GM18508 (cell line): ENCODE data around the gene KCNH6.
A peak's percentile ranks its signal among the peaks of the same experiment; 100 is the strongest.

Experiments used
- ATAC-seq: cut with Tn5 transposase; IDR thresholded peaks from one replicate; pipeline ENCODE4 v1.9.1; 2021; ENCODE audit warnings: moderate number of reproducible peaks; ENCODE audit not compliant: insufficient read depth, unreplicated experiment

Gene KCNH6

GRCh38 chr17:63549289-63549945 is 26.3 kb downstream of the KCNH6 start:
- ATAC-seq = peak; percentile 5

DNA sequence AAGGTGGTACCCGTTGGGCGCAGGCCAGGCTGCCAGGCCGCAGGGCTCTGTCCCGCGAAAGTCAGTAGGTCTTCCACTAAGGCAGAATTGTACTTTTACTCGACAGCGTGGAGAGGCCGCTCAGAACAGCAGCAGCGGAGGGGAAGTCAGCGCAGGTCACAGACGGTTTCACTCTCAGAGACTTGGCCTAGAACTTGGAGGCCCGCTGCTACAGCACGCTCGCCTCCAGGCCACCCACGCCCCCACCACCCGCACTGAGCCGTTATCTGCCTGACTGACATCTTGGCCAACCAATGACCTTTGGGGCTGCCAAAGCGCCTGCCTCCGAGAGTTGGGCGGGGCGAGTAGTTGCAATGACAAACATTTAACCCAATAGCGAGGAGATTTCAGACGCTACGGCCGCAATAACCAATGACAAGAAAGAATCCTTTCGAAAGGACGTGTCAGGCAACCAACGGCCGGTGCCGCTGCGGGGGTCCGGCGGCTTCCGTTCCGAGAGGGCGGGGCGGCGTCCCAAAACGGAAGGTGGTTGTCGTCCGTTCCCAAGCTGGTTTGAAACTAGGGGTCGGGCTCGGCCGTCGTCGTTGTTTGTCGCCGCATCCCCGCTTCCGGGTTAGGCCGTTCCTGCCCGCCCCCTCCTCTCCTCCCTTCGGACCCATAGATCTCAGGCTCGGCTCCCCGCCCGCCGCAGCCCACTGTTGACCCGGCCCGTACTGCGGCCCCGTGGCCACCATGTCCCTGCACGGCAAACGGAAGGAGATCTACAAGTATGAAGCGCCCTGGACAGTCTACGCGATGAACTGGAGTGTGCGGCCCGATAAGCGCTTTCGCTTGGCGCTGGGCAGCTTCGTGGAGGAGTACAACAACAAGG is 27.0 kb downstream of the KCNH6 start, which contains the start of gene DCAF7:
Gene DCAF7, plus strand, starts transcription at position 532 of the 871 bp plus-strand sequence. Its CDS starts 201 bp downstream, at position 733.
- ATAC-seq = peak; percentile 85

DNA sequence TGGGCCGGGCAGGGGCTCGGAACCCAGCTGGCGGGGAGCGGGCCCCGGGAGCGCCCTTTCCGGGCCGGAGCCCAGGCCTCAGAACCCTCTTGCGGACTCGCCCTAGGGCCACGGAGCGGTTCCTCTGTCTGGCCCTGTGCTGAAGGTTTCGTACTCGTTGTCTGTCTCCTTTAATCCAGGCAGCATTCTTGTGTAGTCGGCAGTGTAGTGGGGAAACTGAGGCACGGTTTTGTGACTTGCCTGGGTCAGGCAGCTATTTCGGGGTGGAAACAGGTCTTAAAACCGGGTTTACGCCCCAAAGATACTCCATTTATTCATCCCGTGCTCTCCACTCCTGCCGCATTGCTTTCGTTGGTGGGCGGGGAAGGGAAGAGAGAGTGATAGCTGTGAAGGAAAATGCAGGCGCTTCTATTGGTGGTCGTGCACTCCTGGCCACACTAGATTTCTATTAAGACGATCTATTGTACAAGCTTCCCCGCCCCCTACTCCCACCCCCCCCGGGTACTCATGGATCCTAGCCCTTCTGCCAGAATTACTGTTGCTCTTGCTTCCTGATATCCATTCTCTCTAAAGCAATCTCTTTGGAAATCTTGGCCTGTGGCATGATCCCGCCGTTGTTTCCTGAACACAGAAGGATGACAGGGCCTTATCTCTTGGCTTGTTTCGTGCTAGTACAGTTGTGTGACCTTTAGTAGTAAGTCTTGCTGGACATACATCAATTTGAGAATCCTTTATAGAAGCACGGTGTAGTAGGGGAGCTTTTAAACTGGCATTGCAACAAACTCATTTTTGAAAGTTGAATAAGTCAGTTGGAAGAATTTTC is 27.9 kb downstream of the KCNH6 start:
- no peak for ATAC-seq

GRCh38 chr17:63552211-63552610 is 29.1 kb downstream of the KCNH6 start:
- no peak for ATAC-seq

DNA sequence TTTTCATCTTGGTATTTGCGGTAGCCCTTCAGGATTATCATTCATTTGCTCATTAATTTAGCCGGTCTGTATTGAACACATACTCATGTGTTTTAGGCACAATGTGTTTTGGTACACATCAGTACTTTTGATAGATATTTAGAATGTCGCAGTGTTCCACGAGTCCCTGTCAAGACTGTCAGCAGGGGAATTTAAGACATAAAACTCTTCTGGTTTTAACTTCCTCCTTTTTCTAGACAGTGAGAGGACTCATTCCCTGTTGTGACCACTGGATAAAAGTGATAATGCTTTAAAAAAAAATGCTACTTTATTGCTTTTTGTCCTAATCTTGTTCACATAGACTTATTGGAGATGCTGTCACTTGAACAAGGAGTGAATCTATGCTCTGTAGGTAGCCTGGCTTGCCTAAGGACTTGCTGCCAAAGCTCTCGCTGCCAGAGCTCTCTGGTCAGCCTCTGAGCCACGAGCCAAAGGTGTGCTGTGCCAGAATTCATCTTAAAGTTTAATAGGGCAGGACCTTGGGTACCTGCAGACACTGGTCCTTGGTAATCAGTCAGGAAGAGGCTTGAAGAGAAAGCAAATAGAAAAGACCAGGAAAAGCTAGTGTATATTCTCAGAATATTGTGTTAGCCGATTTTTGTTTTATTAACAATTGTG is 32.5 kb downstream of the KCNH6 start:
- no peak for ATAC-seq

DNA sequence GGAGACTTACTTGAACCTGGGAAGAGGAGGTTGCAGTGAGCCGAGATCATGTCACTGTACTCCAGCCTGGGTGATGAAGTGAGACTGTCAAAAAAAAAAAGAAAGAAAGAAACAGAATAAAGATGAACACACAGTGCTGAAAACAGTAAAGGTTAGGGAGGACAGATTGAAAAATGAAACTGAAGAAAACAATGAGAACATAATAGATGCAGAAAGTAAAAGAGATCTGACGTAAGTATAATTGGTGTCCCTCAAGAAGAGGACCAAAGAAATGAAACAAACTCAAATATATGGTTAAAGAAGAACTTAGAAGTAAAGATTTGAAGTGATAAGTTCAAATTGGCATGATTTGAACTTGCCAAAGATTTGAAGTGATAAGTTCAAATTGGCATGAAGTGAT is 34.3 kb downstream of the KCNH6 start:
- ATAC-seq = no peak

DNA sequence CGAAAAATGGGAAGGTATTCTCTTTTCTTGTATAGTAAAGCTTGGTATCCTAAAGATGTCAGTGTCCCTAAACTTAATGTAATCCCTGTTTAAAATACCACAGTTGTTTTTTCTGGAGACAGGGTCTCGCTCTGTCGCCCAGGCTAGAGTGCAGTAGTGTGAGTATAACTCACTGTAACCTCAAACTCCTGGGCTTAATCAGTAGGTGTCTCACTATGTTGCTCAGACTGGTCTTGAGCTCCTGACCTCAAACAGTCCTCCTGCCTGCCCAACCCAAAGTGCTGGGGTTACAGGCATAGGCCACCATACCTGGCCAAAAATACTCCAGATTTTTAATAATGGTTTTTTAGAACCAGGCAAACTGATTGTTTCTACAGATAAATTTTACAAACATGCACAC is 35.3 kb downstream of the KCNH6 start:
- ATAC-seq = no peak

- ATAC-seq = no peak
Observed at GRCh38 chr17:63561819-63562218, 38.7 kb downstream of the KCNH6 start.

DNA sequence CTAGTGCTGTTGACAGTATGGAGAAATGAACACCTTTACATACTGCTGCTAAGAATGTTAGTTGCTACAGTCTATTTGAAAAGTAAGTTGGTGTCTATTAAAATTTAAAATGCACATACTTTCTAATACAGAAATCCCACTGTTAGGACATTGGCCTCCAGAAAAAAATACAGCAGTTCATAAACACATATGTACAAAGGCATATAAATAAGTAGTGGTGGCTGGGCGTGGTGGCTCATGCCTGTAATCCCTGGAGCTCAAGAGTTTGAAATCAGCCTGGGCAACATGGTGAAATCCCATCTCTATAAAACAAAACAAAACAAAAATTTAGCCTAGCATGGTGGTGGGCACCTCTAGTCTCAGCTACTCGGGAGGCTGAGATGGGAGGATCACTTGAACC is 40.2 kb downstream of the KCNH6 start:
- no peak for ATAC-seq

- no peak for ATAC-seq
Observed at GRCh38 chr17:63564562-63564961, 41.4 kb downstream of the KCNH6 start.

DNA sequence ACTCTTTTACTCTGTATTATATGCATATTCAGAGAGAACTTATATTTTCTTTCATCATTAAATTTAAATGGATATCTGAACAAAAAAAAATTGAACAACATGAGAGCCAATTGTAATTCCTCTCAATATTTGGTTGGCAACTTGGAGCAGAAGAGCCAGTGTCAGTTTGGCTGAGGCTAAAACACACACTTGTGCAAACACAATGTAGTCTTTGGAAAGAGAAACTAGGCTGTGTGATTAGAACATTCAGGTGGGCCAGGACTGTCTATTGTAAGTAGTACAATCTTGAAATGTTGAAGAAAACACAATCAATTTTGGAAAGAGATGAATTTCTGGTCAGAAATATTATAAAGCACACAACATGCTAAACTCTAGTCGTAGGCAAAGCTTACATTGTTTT is 44.1 kb downstream of the KCNH6 start:
- no peak for ATAC-seq

- ATAC-seq = no peak
Observed at GRCh38 chr17:63568563-63568962, 45.4 kb downstream of the KCNH6 start.

- no peak for ATAC-seq
Observed at GRCh38 chr17:63571632-63572310, 48.6 kb downstream of the KCNH6 start.

- ATAC-seq = no peak
Observed at GRCh38 chr17:63573634-63574033, 50.5 kb downstream of the KCNH6 start.

DNA sequence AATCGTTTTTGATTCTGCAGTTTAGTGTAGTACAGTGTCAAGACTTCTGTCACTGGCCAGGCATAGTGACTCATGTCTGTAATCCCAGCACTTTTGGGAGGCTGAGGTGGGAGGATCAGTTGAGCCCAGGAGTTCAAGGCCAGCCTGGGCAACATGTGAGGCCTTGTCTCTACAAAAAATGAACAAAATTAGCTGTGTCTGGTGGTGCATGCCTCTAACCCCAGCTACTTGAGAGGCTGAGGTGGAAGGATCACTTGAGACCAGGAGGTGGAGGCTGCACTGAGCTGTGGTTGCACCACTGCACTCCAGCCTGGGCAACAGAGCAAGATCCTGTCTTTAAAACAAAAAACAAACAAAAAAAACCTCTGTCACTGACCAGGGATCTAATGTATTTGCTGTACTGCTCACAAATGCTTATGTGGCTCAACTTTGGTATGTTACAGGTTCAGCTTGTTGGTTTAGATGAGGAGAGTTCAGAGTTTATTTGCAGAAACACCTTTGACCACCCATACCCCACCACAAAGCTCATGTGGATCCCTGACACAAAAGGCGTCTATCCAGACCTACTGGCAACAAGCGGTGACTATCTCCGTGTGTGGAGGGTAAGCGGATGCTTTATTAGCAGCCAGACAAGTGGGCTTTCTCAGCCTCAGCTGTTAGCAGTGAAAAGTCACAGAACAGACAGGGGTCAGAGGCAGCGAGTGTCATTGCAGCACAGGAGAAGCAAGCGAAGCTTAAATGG is 55.0 kb downstream of the KCNH6 start:
- ATAC-seq = no peak

DNA sequence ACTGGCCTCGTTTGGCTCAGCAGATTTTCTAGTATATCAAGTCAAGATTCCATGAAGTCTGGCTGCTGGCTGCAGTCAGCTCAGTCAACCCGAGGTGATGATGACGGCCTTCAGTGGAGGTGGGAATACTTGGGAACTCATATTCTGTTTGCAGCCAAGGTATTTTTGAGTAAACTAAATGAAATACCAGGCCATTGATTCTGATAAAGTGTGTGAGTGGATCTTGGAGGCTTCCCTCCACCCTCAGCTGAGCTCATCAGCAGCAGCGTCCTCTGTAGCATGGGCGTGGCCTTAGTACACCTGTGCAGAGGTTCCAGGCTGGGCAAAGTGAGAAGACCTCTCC is 55.6 kb downstream of the KCNH6 start:
- no peak for ATAC-seq

DNA sequence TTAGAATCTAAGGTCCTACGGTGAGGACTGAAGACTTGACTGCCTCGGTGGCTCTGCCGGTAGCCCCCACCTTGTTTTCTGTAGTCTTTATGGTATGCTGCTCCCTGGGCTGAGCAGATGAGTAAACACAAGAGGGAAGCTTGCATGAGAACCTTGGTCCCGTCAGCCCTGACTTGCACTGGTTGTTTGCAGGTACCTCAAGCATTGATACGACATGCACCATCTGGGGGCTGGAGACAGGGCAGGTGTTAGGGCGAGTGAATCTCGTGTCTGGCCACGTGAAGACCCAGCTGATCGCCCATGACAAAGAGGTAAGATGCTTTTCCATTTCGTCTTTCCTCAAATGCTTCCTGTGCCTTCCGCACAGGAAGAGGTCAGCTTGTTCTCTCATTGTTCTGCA is 56.5 kb downstream of the KCNH6 start:
- no peak for ATAC-seq

DNA sequence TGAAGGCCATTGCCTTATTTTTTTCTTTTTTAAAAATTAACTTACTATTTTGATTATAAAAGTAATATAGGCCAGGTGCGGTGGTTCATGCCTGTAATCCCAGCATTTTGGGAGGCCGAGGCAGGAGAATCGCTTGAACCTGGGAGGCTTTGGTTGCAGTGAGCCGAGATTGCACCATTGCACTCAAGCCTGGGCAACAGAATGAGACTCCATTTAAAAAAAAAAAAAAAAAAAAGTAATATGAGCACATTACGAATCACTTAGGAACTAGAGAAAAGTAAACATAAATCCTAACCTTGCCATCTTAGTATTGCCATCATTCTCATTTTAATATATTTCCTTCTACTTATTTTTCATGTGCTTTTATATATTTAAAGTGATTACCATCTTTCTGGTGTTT is 64.6 kb downstream of the KCNH6 start:
- ATAC-seq = no peak

DNA sequence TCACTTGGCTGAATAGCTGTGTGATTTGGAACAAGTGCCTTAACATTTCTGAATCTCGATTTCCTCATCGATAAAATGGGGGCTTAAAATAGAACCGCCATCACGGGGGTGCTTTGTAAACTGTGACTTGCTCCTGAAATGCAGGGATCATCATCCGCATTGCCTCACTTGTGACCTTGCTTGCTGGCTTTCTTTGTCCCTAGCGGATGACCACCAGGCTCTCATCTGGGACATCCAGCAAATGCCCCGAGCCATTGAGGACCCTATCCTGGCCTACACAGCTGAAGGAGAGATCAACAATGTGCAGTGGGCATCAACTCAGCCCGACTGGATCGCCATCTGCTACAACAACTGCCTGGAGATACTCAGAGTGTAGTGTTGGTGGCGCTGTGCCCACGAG is 65.6 kb downstream of the KCNH6 start:
- ATAC-seq = no peak
